Measurements from ENCODE around the gene FGGY.

FGGY gene

GRCh38 chr1:59271561-59272260, 25.2 kb upstream of the FGGY start:
- no peak for TF ChIP-seq CTCF (IDR thresholded peaks at IDR 0.05; ENCODE audit: borderline replicate concordance, control extremely low read depth, extremely low read depth, insufficient read depth, missing control alignments)
- peak; percentile 21 for DNase-seq (ENCODE audit: low spot score)
- in situ Hi-C loops (cut with MboI; ENCODE audit: low sequenced_read_pairs, unreplicated experiment), result no loop called here

GRCh38 chr1:59272507-59272906, 24.4 kb upstream of the FGGY start:
- in situ Hi-C loops (cut with MboI; ENCODE audit: low sequenced_read_pairs, unreplicated experiment), result no loop called here
- TF ChIP-seq CTCF (IDR thresholded peaks at IDR 0.05; ENCODE audit: borderline replicate concordance, control extremely low read depth, extremely low read depth, insufficient read depth, missing control alignments), result no peak
- DNase-seq (ENCODE audit: low spot score), result peak; percentile 59

DNA sequence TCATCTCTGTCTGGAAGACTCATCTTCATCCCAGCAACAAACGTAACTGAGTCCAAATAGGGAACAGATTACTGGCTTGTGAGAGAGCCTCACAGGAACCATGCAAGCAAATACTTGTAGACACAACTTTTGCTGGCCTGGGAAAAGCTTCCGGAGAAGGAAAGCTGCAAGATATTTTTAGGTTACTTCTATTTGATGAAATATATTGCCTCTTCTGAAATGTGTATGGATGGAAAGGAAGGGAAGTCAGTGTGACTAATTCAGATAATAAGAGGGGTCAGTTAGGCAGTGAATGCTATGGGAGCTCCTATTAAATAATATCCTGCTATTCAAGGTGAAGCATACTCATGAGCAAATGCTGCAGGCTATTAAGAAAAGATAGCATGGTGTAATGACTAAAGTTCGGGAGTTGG, 20.4 kb upstream of the FGGY start:
- no peak for TF ChIP-seq CTCF (IDR thresholded peaks at IDR 0.05; ENCODE audit: borderline replicate concordance, control extremely low read depth, extremely low read depth, insufficient read depth, missing control alignments)
- no peak for DNase-seq (ENCODE audit: low spot score)
- in situ Hi-C loops (cut with MboI; ENCODE audit: low sequenced_read_pairs, unreplicated experiment), result loop anchor here (25.0 kb wide), 1 partner anchor 489 kb away; the partner anchor contains the start of gene JUN

DNA sequence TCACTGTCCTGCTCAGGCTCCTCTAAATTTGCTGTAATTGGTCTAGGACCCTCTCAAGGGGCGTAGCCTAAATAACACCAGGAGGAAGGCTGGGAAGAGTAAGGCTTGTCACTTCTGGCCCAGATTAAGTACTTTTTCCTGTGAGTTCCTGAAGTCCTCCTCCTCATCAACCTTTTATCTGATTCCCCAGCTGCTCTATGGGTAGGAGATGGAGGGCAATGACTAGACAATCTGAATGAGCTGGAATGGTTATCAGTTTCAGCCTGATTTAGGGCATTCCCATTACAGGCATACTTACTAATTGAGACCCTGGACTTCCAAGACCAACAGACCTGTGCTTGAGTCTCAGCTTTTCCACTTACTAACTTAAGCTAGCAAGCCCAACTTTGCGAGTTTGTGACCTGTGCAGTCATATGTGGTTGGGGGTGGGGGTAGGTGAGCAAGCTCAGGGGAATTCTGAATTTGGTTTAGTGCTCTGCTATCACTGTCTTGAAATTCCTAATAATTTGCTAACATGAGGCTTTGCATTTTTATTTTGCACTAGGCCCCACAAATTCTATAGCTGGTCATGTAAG, 18.0 kb upstream of the FGGY start:
- DNase-seq (ENCODE audit: low spot score), result no peak
- TF ChIP-seq CTCF (IDR thresholded peaks at IDR 0.05; ENCODE audit: borderline replicate concordance, control extremely low read depth, extremely low read depth, insufficient read depth, missing control alignments), result no peak
- in situ Hi-C loops (cut with MboI; ENCODE audit: low sequenced_read_pairs, unreplicated experiment), result loop anchor here (25.0 kb wide), 1 partner anchor 492 kb away; the partner anchor contains the start of gene JUN

DNA sequence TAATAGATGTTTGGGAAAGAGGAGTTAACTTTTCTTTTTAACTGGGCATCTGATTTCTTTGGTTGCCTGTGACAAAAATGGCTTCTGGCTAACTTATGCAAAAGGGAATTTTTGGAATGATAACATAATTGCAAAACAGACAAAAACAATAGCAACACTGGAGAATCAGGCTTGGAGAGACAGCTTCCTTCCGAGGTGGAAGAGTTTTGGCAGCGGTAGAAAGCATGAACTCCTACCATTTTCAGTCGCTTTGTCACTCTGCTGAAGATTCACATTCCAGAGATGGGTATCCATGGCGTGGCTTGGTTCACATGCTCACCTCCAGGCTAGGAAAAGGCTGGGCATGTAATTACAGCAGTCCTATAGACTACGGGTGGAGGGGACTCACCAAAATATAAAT, 17.2 kb upstream of the FGGY start:
- in situ Hi-C loops (cut with MboI; ENCODE audit: low sequenced_read_pairs, unreplicated experiment), result loop anchor here (25.0 kb wide), 1 partner anchor 492 kb away; the partner anchor contains the start of gene JUN

DNA sequence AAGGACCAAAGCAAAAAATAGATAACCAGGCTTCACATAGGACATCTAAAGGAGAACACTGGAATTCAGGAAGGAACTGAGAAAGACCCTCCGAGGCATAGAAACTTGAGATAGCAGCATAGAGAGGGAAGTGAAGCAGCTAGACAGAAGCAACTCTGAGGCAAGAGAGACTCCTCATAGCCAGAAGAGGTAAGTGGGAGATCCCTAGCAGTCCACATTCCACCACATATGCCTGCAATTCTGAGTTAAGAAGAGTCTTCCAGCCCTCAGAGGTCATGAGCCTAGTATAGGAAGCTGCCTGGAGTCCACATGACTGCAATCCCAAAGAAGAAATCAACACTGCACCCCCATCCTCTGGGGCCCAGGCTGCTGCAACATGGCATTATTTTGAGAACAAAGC, 13.9 kb upstream of the FGGY start:
- in situ Hi-C loops (cut with MboI; ENCODE audit: low sequenced_read_pairs, unreplicated experiment), result loop anchor here (25.0 kb wide), 1 partner anchor 496 kb away; the partner anchor contains the start of gene JUN
- no peak for DNase-seq (ENCODE audit: low spot score)
- TF ChIP-seq CTCF (IDR thresholded peaks at IDR 0.05; ENCODE audit: borderline replicate concordance, control extremely low read depth, extremely low read depth, insufficient read depth, missing control alignments), result no peak

More for the DNA sequence above, 17.2 kb upstream of the FGGY start:
- no peak for TF ChIP-seq CTCF (IDR thresholded peaks at IDR 0.05; ENCODE audit: borderline replicate concordance, control extremely low read depth, extremely low read depth, insufficient read depth, missing control alignments)
- no peak for DNase-seq (ENCODE audit: low spot score)

Measured in GM13976 (cell line).